ENCODE measurements around the gene FNBP1. TPM values are rescaled to one million over a fixed set of nuclear protein-coding genes. Genes with fewer than 3 reads are reported as not detected.

FNBP1 gene
- total and polyA plus RNA-seq, 2 donors (not counting 1 experiment from before 2014, with no cell fraction given), result 42.9 to 318 TPM

GRCh38 chr9:130064621-130065020 lies 21.6 kb upstream of the FNBP1 start:
- H2AFZ ChIP-seq (ENCODE audit: insufficient read depth, low read depth, low read length, poor library complexity, severe bottlenecking), result no peak overlapping the region
- Mint-ChIP-seq H3K4me1 (peaks cover 38% of the 10 kb centered on the region), H3K9me3 (ENCODE audit: insufficient read depth) (no peaks in the 10 kb centered on the region), H3K27ac (no peak overlapping the region), H3K27me3 (no peaks in the 10 kb centered on the region), H3K4me3 (no peak overlapping the region)
- intact Hi-C loops (cut with micrococcal nuclease), result no loop called here
- no peaks in the 10 kb centered on the region for H3K27me3 ChIP-seq (replicated peaks in 1 of 4; ENCODE audit: control extremely low read depth in 1 of 4, control insufficient read depth in 3 of 4, insufficient read depth in 4 of 4, low read length in 3 of 4)
- H4K20me1 ChIP-seq (ENCODE audit: control insufficient read depth, insufficient read depth, low read length, poor library complexity, severe bottlenecking), result peaks cover 28% of the 10 kb centered on the region
- H3K4me3 ChIP-seq (ENCODE audit: control extremely low read depth in 1 of 5, extremely low read depth in 1 of 5, insufficient read depth in 1 of 5, low read depth in 2 of 5, low read length in 4 of 5), result no peak overlapping the region
- TF ChIP-seq, protein P1, sequence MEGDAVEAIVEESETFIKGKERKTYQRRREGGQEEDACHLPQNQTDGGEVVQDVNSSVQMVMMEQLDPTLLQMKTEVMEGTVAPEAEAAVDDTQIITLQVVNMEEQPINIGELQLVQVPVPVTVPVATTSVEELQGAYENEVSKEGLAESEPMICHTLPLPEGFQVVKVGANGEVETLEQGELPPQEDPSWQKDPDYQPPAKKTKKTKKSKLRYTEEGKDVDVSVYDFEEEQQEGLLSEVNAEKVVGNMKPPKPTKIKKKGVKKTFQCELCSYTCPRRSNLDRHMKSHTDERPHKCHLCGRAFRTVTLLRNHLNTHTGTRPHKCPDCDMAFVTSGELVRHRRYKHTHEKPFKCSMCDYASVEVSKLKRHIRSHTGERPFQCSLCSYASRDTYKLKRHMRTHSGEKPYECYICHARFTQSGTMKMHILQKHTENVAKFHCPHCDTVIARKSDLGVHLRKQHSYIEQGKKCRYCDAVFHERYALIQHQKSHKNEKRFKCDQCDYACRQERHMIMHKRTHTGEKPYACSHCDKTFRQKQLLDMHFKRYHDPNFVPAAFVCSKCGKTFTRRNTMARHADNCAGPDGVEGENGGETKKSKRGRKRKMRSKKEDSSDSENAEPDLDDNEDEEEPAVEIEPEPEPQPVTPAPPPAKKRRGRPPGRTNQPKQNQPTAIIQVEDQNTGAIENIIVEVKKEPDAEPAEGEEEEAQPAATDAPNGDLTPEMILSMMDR (IDR thresholded peaks at IDR 0.05), result no peak
- no peak for TF ChIP-seq EZH2 (IDR thresholded peaks at IDR 0.05; ENCODE audit: borderline replicate concordance, insufficient read depth, low read depth, low read length, poor library complexity, severe bottlenecking)
- no peak overlapping the region for H3K27ac ChIP-seq (ENCODE audit: low read length in 2 of 2)
- DNase-seq (no peak), ATAC-seq (ENCODE audit: low read depth) (no peak)
- CTCF ChIA-PET, result no interaction called here
- no peak overlapping the region for H3K4me2 ChIP-seq (replicated peaks; ENCODE audit: low read depth, low read length, poor library complexity, severe bottlenecking)
- peaks cover 88% of the 10 kb centered on the region for H3K79me2 ChIP-seq (ENCODE audit: control insufficient read depth, insufficient read depth, low read length)
- H3K9me3 ChIP-seq (ENCODE audit: control extremely low read depth in 1 of 3, control insufficient read depth in 2 of 3, insufficient read depth in 1 of 3, low read length in 2 of 3), result no peaks in the 10 kb centered on the region
- peaks cover 0 to 7% of the 10 kb centered on the region in 2 experiments for H3K36me3 ChIP-seq (replicated peaks in 1 of 2; ENCODE audit: control extremely low read depth in 1 of 2, control insufficient read depth in 1 of 2, extremely low read depth in 1 of 2, insufficient read depth in 2 of 2, low read length in 1 of 2)
- H3K9ac ChIP-seq (ENCODE audit: low read length), result no peak overlapping the region
- peaks cover 28 to 30% of the 10 kb centered on the region in 2 donors for H3K4me1 ChIP-seq (ENCODE audit: control insufficient read depth in 2 of 2, insufficient read depth in 2 of 2, low read length in 2 of 2)
- WGBS (ENCODE audit: insufficient coverage), result 94% methylated on average over 3 of the region's 4 CpGs
- POLR2A ChIA-PET, result interaction anchor here (0.5 kb wide), 1 partner anchor 122 kb away, joined by 3 read pairs; no protein-coding TSS in a partner anchor

- ChIA-PET POLR2A (no interaction called here), CTCF (interaction anchor here (1.2 kb wide), 1 partner anchor 67 kb away, joined by 3 read pairs; no protein-coding TSS in a partner anchor)
- Histone ChIP-seq H3K27me3 (replicated peaks in 1 of 4; ENCODE audit: control extremely low read depth in 1 of 4, control insufficient read depth in 3 of 4, insufficient read depth in 4 of 4, low read length in 3 of 4) (no peaks in the 10 kb centered on the region), H3K27ac (ENCODE audit: low read length in 2 of 2) (no peak overlapping the region), H3K4me2 (replicated peaks; ENCODE audit: low read depth, low read length, poor library complexity, severe bottlenecking) (no peak overlapping the region), H4K20me1 (ENCODE audit: control insufficient read depth, insufficient read depth, low read length, poor library complexity, severe bottlenecking) (peaks cover 18% of the 10 kb centered on the region), H3K9ac (ENCODE audit: low read length) (no peak overlapping the region), H3K4me3 (ENCODE audit: control extremely low read depth in 1 of 5, extremely low read depth in 1 of 5, insufficient read depth in 1 of 5, low read depth in 2 of 5, low read length in 4 of 5) (no peak overlapping the region), H3K9me3 (ENCODE audit: control extremely low read depth in 1 of 3, control insufficient read depth in 2 of 3, insufficient read depth in 1 of 3, low read length in 2 of 3) (no peaks in the 10 kb centered on the region), H2AFZ (ENCODE audit: insufficient read depth, low read depth, low read length, poor library complexity, severe bottlenecking) (no peak overlapping the region), H3K36me3 (replicated peaks in 1 of 2; ENCODE audit: control extremely low read depth in 1 of 2, control insufficient read depth in 1 of 2, extremely low read depth in 1 of 2, insufficient read depth in 2 of 2, low read length in 1 of 2) (peaks cover 0 to 10% of the 10 kb centered on the region in 2 experiments), H3K79me2 (ENCODE audit: control insufficient read depth, insufficient read depth, low read length) (peaks cover 93% of the 10 kb centered on the region), H3K4me1 (ENCODE audit: control insufficient read depth in 2 of 2, insufficient read depth in 2 of 2, low read length in 2 of 2) (peaks cover 12 to 14% of the 10 kb centered on the region in 2 donors)
- Mint-ChIP-seq H3K27ac (no peak overlapping the region), H3K9me3 (ENCODE audit: insufficient read depth) (no peaks in the 10 kb centered on the region), H3K27me3 (no peaks in the 10 kb centered on the region), H3K4me3 (no peak overlapping the region), H3K4me1 (peaks cover 32% of the 10 kb centered on the region)
- no CpG with 5 or more reads among the region's 2 CpGs for WGBS (ENCODE audit: insufficient coverage)
- intact Hi-C loops (cut with micrococcal nuclease), result no loop called here
- DNase-seq (no peak), ATAC-seq (ENCODE audit: low read depth) (no peak)
- TF ChIP-seq, protein P1 (IDR thresholded peaks at IDR 0.05), result no peak
- TF ChIP-seq EZH2 (IDR thresholded peaks at IDR 0.05; ENCODE audit: borderline replicate concordance, insufficient read depth, low read depth, low read length, poor library complexity, severe bottlenecking), result no peak
Measured at GRCh38 chr9:130062750-130063149, 19.8 kb upstream of the FNBP1 start.

Data from B cell (primary cell).